GM19023 (cell line): ENCODE measurements around the gene ASB15.

ENCODE experiments used
- ATAC-seq: cut with Tn5 transposase; IDR thresholded peaks from one replicate; pipeline ENCODE4 v1.9.1; 2021; ENCODE audit warnings: mild to moderate bottlenecking, moderate library complexity; ENCODE audit not compliant: unreplicated experiment

ASB15 gene

DNA sequence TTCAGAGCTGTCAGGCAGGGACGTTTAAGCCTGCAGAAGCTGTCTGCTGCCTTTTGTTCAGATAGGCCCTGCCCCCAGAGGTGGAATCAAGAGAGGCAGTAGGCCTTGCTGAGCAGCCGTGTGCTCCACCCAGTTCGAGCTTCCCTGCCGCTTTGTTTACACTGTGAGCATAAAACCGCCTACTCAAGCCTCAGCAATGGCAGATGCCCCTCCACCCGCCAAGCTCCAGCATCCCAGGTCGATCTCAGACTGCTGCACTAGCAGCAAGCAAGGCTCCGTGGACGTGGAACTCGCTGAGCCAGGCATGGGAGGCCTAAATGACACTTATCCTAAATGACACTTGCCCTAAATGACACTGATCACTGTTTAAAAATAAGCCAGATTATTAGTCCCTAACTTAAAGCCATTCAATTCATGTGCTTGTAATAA lies 6.8 kb upstream of the ASB15 start:
- ATAC-seq = no peak

GRCh38 chr7:123598657-123599056 lies 3.0 kb upstream of the ASB15 start:
- ATAC-seq = no peak

DNA sequence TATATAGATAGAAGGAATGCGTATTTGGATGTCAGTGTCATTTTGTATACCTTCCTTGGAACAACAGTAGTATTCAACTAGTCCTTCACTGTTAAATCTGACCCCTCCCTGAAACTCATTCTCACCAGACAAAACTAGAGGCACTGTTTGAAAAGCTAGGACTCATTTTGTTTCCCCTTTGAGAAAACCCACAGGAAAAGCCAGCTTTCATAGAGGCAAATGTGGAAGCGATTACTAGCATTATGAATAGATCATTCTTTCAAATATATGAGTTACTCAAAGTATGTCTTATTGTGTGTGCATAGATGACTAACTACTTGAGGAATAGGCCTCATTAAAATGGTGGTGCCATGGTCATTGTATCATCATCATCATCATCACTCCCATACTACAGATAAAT lies 1.9 kb upstream of the ASB15 start:
- ATAC-seq = no peak

DNA sequence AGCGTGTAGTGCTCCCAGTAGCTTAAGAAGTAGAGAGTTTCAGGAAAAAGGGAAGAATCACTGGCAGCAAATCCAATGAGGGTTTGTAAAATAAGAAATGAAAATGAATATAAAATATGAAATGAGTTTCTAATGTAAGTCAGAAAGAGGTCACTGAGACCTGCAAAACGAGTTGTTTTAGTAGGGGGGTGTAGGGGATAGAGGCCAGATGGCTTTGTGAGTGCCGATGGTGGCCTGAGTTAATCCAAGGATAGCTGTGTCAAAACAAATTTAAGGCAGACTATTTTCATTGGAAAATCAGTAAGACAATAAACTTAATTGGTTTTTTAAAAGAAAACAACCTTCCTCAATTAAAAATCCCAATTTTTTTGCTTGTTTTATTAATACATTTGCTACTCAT lies 745 bp upstream of the ASB15 start:
- ATAC-seq = no peak

DNA sequence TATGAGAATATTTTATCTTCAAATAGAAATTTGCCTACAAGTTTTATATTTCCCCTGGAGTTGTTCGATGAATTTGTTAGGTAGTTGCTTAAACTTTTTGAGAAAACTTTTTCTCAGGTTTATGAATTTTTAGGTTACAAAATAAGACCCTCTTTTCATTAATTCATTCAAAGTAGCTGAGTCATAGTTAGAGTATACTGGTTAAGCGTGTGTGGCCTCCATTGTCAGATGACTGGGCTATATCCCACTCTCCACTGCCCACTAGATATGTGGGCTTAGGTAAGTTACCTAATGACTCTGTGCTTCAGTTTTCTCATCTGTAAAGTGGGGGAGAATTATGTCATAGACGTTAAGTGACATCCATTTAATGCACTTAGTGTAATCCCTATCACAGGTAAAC lies 1.0 kb downstream of the ASB15 start:
- ATAC-seq = no peak

GRCh38 chr7:123604739-123605138 lies 3.1 kb downstream of the ASB15 start:
- no peak for ATAC-seq

GRCh38 chr7:123607423-123607975 lies 5.9 kb downstream of the ASB15 start:
- no peak for ATAC-seq

DNA sequence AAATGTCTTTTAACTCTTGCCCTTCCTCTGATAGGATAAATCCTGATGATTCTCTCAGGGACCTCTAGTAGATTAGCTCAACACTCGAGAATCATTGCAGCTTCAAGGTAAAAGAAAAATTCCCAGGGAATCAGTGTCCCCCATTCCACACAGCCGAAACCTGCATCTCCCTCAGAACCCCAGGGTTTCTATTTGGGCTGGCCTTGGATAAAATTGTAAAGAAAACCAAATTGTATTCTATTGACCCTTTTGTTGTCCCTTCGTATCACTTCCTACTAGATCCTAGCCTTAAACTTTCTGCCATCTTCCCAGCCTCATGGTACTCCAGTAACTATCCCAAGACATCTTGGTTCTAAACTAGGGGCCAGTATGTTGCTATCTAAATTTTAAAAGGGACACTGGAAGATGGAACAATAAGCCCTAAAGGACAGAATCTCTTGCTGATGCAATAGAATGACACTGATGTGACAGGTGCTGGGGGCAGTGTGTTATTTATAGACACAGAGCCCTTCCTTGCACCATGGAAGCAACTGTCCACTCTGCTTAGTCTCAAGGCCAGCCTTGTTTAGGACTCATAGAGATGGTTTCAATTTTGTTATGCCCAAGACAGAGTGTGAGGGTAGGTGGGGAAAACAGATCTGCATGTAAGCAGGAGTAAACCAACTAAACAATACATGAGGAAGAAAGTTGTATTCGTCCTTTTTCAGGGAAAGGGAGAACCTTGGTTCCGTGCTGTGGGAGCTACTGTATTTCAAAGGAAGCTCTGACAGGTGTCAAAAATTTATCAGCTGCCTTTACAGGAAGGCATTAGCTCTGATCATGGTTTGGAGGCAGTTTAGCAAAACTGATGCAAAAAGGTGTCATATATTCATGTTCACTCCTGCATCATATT lies 7.6 kb downstream of the ASB15 start:
- no peak for ATAC-seq

DNA sequence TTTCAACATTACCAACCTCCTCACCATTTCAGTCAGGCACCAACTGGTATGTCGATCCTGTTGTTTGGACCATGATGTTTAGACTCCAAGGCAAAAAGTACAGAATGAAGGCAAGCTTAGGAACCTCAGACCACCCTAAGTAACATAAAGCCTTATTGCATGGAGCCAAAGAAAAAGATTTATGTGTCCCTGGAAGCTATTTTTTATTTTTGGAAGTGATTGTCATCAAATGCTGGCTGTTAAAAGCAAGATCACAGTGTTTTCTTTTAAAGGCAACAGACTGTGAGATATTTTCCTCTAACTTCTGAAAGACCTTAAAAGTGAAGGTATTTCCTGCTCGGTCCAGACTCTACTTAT lies 8.2 kb downstream of the ASB15 start:
- no peak for ATAC-seq

GRCh38 chr7:123612024-123612423 lies 10.4 kb downstream of the ASB15 start:
- no peak for ATAC-seq

GRCh38 chr7:123615344-123615743 lies 13.7 kb downstream of the ASB15 start:
- no peak for ATAC-seq

GRCh38 chr7:123616223-123616622 lies 14.6 kb downstream of the ASB15 start:
- ATAC-seq = no peak

DNA sequence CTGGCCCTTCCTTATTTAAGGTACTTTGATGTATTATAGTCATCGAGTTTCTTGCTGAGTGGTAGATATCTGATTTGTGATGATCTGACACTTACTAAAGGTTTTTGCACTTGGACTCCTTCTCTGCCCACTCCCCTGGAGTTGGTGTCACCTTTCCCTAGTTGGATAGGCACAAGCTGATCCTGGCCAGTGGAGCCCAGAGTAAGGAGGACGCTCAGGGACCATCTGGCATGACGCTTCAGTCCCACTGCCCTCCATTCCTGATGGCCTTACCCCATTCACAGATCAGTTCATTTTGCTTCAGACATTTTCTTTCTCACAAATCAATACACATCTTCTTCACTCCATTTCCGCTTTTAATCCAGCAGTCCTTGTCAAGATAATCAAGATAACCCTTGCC lies 20.1 kb downstream of the ASB15 start:
- ATAC-seq = no peak

DNA sequence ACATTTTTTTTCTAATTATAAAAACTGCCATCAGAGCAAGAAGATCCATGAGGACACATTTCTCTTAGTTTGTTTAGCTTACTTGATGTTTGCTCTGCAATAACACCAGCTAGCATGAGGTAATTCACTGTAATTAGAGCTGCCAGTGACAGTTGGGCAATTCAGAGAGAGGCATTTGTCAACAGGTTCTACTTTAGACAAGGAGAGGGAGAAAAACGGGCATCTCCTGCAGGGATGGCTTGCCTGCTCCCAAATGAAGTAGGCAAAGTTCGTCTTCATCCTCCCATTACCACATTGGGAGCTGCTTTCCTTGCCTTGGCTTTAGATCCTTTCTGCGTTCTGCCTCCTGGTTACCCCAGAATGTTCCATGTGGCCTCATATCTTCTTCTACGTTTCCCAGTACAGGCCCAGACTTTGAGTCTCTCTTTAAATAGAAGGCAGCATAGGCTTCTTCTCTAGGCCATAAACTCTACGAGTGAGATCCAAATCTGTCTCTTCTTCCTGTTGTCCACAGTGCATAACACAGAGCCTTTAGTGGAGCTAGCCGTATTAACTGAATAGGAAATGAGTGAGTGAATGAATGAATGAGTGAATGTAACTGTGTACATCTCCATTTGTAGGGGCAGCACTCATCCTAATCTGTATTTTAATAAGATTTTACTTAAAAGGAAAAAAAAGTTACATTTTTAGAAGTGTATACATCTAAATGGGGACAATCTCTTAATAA lies 21.2 kb downstream of the ASB15 start:
- no peak for ATAC-seq

DNA sequence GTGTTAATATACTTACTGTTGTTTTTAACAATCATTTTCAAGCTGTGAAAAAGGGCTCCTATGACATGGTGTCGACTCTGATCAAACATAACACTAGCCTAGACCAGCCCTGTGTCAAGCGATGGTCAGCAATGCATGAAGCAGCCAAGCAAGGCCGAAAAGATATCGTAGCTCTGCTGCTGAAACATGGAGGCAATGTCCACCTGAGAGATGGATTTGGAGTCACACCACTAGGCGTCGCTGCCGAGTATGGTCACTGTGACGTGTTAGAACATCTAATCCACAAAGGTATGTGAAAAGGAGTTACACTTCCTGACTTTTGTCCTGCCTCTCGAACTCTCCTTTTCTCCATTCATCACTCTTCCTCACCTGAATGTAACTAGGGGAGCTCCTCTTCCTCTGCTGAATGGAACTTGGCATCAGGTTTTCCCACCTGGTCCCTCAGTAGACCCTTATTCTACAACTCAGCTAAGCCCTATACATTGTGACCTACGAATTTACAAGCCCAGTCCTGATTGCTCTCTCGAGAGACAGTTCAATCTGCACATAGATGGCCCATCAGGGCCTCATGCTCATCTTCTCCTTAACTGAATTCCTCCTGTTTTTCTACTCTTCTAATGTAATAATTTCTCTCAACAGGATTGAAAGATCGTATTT lies 23.0 kb downstream of the ASB15 start:
- peak; percentile 93 for ATAC-seq

DNA sequence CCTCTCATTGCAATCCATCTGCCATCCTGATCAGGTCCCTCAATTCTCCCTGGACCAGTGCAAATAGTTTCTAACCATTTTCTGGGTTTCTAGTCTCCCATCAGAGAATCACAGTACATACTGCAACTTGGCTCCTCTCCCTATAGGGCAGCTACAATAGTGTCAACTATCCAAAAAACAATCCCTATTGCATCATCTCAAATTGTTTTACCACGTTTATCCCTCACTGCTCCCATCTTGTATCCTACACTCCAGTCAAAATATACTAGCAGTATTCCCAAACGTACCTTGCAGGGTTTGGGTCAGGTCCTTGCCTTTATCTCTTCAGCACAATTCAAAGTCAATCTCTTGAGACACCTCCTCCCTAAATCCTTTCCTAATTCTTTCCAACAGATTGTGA lies 23.6 kb downstream of the ASB15 start:
- no peak for ATAC-seq

- no peak for ATAC-seq
Measured at GRCh38 chr7:123627851-123628250, 26.2 kb downstream of the ASB15 start.

DNA sequence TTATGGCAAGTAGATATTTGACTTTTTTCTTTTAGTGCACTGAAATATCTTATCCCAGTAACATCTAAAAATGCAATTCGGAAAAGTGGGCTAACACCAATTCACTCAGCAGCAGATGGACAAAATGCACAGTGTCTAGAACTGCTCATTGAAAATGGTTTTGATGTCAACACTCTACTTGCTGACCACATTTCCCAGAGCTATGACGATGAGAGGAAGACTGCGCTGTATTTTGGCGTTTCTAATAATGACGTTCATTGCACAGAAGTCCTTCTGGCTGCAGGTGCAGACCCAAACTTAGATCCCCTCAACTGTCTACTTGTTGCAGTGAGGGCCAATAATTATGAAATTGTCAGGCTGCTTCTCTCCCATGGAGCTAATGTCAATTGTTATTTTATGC lies 27.2 kb downstream of the ASB15 start:
- no peak for ATAC-seq

- ATAC-seq = no peak
Measured at GRCh38 chr7:123629281-123629680, 27.7 kb downstream of the ASB15 start.

DNA sequence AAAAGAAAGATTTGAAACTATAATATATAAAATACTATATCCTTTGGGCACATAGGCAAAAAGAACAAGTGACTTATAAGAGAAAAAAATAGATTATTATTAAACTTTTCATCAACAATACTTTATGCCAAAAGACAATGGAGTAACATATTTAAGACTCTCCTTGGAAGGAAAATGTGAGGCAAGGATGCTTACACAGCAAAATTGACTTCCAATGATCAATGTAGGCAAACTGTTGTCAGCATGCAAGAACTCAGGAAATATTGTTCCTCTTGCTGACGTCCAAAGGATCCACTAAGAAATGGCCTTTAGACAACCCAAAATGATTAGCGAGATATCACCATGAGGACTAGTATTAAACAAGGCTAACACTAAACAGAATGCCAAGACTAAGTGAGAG lies 31.2 kb downstream of the ASB15 start:
- ATAC-seq = no peak

DNA sequence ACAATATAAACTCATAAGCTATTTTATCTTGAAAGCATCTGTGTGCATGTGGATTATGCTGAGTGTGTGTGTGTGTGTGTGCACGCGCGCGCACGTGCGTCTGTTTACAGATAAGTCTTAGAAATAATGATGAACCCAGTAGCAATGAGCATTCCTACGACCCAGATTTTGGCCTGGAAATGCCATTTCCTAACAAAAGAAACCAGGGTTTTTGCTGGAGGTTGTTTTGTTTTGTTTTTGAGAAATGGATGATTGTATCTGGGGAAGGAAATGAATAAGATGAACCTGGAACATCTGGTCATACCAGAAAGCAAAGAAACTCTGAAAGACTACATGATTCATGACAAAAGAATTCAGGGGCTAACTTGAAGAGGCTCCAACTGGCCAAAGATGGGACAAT lies 31.9 kb downstream of the ASB15 start:
- ATAC-seq = no peak
